ENCODE results near the gene GPR68.
"Not testable (repeated sequence)": the region's sequence is repeated elsewhere in the genome, so short reads cannot be mapped to it uniquely, and the experiment has no call there.

Gene GPR68

GRCh38 chr14:91190853-91191252, 53.7 kb downstream of the GPR68 start:
- DNase-seq (ENCODE audit: low read depth): no peak

GRCh38 chr14:91187271-91187670, 57.2 kb downstream of the GPR68 start:
- no peak for DNase-seq (ENCODE audit: low read depth)

GRCh38 chr14:91186515-91187066, 57.9 kb downstream of the GPR68 start:
- DNase-seq (ENCODE audit: low read depth): no peak

- DNase-seq (ENCODE audit: low read depth): no peak
Measured at GRCh38 chr14:91185721-91186120, 58.8 kb downstream of the GPR68 start.

DNA sequence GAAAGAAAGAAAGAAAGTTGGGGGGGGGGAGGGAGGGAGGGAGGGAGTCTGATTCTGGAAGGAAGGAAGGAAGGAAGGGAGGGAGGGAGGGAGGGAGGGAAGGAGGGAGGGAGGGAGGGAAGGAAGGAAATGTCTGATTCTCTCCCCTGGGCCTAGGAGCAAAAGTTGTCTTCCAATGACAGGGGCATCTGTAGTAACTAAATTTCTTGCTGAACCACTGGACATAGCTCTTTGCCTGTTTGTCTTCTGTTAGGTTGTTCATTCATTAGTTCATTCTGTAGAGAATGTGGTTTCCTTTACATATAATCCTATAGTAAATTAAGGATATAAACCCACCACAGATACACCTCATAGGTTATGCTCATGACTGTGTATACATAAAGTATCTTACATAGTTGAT, 59.9 kb downstream of the GPR68 start:
- no peak for DNase-seq (ENCODE audit: low read depth)

- not testable (repeated sequence) for DNase-seq (ENCODE audit: low read depth)
Measured at GRCh38 chr14:91182753-91183152, 61.8 kb downstream of the GPR68 start.

All from HS-27A (cell line).